Testis (tissue), 3 donors: Measurements from ENCODE around the gene PSAPL1. TPM values are rescaled to one million over a fixed set of nuclear protein-coding genes. Genes with fewer than 3 reads are reported as not detected.

Source experiments
- DNase-seq: peaks from one replicate; pipeline ENCODE4 v3.0.0-alpha.2; 2019
- H3K27ac ChIP-seq, 2 donors: fragments of 200-600 bp; sonication (generic); one replicate each; pipeline ENCODE4 v1.5.1; 2019
- H3K27me3 ChIP-seq: fragments of 200-600 bp; sonication (generic); one replicate; pipeline ENCODE4 v1.5.1; 2019
- H3K36me3 ChIP-seq: fragments of 200-600 bp; sonication (generic); one replicate; pipeline ENCODE4 v1.5.1; 2017; ENCODE audit warnings: low read depth; ENCODE audit errors: missing control alignments
- H3K4me1 ChIP-seq: fragments of 200-600 bp; sonication (generic); one replicate; pipeline ENCODE4 v1.5.1; 2019
- H3K4me3 ChIP-seq, 2 donors: fragments of 200-600 bp; sonication (generic); one replicate each; pipeline ENCODE4 v1.5.1; 2017 to 2019
- H3K9me3 ChIP-seq: fragments of 200-600 bp; sonication (generic); one replicate; pipeline ENCODE4 v1.5.1; 2017
- POLR2A ChIP-seq: fragments of 450-650 bp; IDR thresholded peaks from one replicate; pipeline ENCODE4 v1.6.1; 2017; ENCODE audit warnings: antibody characterized with exemption, mild to moderate bottlenecking, moderate library complexity
- WGBS, 2 donors: methylation state at CpG; one replicate each; pipeline ENCODE4 v1.1.5; 2018; 5-methylcytosine and 5-hydroxymethylcytosine counted together
- intact Hi-C: fragments of 100-400 bp; cut with DNase I; formaldehyde crosslinking; loops from one replicate; pipeline ENCODE4 v1.15.1; 2023; ENCODE audit warnings: low total_unique reads
- polyA plus RNA-seq: library from polyadenylated mRNA; stranded (reverse); fragments of 350-450 nt; fragmentation: Illumina TruSeq; extraction: RNeasy Lipid Tissue Mini Kit (QIAGEN cat#74804); gene quantifications from one replicate; pipeline ENCODE4 v1.2.3, GENCODE V29; 2014; ENCODE audit warnings: low read depth, low replicate concordance; ENCODE audit not compliant: insufficient read depth
- total RNA-seq, 2 donors: library from RNA; depleted of rRNA; stranded (reverse); fragments of >200 nt; gene quantifications; one replicate each; pipeline ENCODE4 v1.2.3, GENCODE V29; 2016
- TF ChIP-seq, protein P1 (sequence below), 3 experiments: fragments of 450-650 bp in 2 of 3; fragments of 200-600 bp in 1 of 3; sonication (generic) in 1 of 3; IDR thresholded peaks; one replicate each; pipeline ENCODE4 v1.5.1; 2016 to 2019; ENCODE audit warnings: antibody characterized with exemption in 3 of 3, mild to moderate bottlenecking in 2 of 3, moderate library complexity in 1 of 3

Gene PSAPL1
- total and polyA plus RNA-seq, 3 donors from 2014 or later: 11.0 to 19.0 (median 17.5) TPM

DNA sequence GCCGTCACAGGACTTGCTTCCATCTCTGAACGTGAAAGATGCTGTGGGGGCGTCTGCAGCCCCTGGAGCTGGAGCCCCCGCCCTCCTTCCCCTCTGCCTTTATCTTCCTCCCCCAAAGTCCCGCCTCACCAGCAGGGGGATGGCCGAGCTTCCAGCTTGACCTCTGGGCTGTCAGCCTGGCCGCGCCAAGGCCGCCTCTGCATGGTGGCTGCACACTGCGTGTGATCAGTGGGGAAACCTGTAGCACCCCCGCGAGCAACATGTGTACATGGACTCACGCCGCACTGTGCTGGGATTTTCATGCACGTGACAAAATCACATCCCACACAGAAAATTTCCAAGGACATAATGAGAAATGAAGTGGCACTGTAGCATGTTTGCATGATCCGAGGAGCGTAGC is 26.5 kb upstream of the PSAPL1 start:
- 38 to 49% methylated on average over 16 to 17 of the region's 17 CpGs for WGBS, 2 donors
- Histone ChIP-seq H3K36me3 (no peaks in the 10 kb centered on the region), H3K4me1 (peaks cover 18% of the 10 kb centered on the region), H3K27ac (no peak overlapping the region), H3K4me3 (no peak overlapping the region), H3K9me3 (no peaks in the 10 kb centered on the region), H3K27me3 (no peaks in the 10 kb centered on the region)
- TF ChIP-seq, protein P1, sequence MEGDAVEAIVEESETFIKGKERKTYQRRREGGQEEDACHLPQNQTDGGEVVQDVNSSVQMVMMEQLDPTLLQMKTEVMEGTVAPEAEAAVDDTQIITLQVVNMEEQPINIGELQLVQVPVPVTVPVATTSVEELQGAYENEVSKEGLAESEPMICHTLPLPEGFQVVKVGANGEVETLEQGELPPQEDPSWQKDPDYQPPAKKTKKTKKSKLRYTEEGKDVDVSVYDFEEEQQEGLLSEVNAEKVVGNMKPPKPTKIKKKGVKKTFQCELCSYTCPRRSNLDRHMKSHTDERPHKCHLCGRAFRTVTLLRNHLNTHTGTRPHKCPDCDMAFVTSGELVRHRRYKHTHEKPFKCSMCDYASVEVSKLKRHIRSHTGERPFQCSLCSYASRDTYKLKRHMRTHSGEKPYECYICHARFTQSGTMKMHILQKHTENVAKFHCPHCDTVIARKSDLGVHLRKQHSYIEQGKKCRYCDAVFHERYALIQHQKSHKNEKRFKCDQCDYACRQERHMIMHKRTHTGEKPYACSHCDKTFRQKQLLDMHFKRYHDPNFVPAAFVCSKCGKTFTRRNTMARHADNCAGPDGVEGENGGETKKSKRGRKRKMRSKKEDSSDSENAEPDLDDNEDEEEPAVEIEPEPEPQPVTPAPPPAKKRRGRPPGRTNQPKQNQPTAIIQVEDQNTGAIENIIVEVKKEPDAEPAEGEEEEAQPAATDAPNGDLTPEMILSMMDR (IDR thresholded peaks at IDR 0.05): no peak
- TF ChIP-seq POLR2A: no peak
- DNase-seq: no peak
- intact Hi-C loops: no loop called here

- Histone ChIP-seq H3K27me3 (no peaks in the 10 kb centered on the region), H3K9me3 (no peaks in the 10 kb centered on the region), H3K4me1 (peaks cover 18% of the 10 kb centered on the region), H3K36me3 (no peaks in the 10 kb centered on the region), H3K27ac (no peak overlapping the region), H3K4me3 (no peak overlapping the region)
- DNase-seq: peak; percentile 93
- TF ChIP-seq, protein P1 (IDR thresholded peaks at IDR 0.05): peak in 1 of 3 experiments; percentile 14
- TF ChIP-seq POLR2A: no peak
- WGBS, 2 donors: 35 to 36% methylated on average over 16 to 17 of the region's 17 CpGs
- intact Hi-C loops: no loop called here
Measured at GRCh38 chr4:7460566-7460965, 25.8 kb upstream of the PSAPL1 start.

DNA sequence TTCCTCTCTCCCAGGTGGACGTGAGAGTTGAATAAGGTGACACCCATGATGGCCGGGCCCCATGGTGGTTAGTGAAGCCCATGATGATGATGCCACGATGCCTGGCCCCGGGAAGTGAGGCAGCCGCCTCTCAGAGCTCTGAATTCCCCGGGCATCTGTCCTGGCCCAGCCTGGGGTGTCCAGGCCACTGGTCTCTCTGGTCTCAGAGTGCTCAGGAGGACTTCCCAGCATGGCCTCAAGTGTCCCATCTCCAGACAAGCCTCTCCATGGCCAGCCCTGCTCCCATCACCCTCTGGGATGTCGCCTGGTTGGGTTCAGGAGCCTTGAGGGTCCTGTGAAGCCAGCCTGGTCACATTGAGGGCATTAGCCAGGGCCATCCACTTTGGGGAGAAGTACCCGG is 24.7 kb upstream of the PSAPL1 start:
- DNase-seq: no peak
- H3K9me3 ChIP-seq: no peaks in the 10 kb centered on the region
- no peak overlapping the region for H3K27ac ChIP-seq
- peaks cover 18% of the 10 kb centered on the region for H3K4me1 ChIP-seq
- H3K36me3 ChIP-seq: no peaks in the 10 kb centered on the region
- intact Hi-C loops: no loop called here
- TF ChIP-seq, protein P1 (IDR thresholded peaks at IDR 0.05): no peak
- TF ChIP-seq POLR2A: no peak
- 96 to 100% methylated on average over 2 to 8 of the region's 8 CpGs for WGBS, 2 donors
- no peaks in the 10 kb centered on the region for H3K27me3 ChIP-seq
- H3K4me3 ChIP-seq: no peak overlapping the region

DNA sequence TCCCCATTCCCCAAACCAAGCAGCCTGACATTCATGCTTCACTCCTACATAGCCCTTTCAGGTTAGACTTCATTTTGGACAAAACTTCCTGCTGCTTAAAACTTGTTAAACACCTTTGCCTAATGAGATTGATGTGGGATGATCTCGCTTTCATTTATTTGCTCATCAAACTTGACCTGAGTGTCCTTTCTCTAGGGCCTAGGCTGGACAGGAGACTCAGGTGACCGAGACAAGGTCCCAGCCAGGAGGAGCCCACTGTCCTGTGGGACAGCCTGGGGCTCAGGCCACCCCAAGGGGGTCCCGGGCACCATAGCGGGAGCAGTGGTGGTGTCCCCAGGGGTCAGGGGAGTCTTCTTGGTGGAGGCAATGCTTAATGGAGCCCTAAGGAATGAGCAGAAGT is 23.7 kb upstream of the PSAPL1 start:
- H3K27ac ChIP-seq: no peak overlapping the region
- intact Hi-C loops: no loop called here
- TF ChIP-seq, protein P1 (IDR thresholded peaks at IDR 0.05): no peak
- no peak for TF ChIP-seq POLR2A
- no peak for DNase-seq
- WGBS, 2 donors: 83 to 99% methylated on average over 4 of the region's 4 CpGs
- H3K4me1 ChIP-seq: peaks cover 18% of the 10 kb centered on the region
- H3K27me3 ChIP-seq: no peaks in the 10 kb centered on the region
- H3K4me3 ChIP-seq: no peak overlapping the region
- no peaks in the 10 kb centered on the region for H3K9me3 ChIP-seq
- no peaks in the 10 kb centered on the region for H3K36me3 ChIP-seq

DNA sequence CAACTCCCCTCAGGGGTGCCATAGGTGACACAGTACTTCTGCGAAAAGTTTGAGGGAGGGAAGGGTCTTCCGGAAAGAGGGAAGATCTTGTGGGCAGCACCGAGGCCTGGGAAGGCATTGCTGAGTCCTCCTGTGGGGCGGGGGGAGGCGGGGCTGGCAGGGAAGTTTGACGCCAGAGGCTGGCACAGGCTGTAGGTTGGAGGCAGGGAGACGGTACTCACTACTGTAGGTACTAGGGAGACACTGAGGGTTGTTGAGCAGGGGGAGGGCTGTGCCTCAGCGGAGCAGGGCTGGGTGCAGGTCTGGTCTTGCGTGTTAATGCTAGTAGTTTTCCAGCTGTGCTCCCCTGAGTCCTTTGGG is 23.3 kb upstream of the PSAPL1 start:
- no peak overlapping the region for H3K27ac ChIP-seq
- peaks cover 18% of the 10 kb centered on the region for H3K4me1 ChIP-seq
- H3K27me3 ChIP-seq: no peaks in the 10 kb centered on the region
- no peak overlapping the region for H3K4me3 ChIP-seq
- WGBS, 2 donors: 82 to 95% methylated on average over 9 of the region's 9 CpGs
- TF ChIP-seq, protein P1 (IDR thresholded peaks at IDR 0.05): no peak
- TF ChIP-seq POLR2A: no peak
- no peak for DNase-seq
- intact Hi-C loops: no loop called here
- H3K9me3 ChIP-seq: no peaks in the 10 kb centered on the region
- no peaks in the 10 kb centered on the region for H3K36me3 ChIP-seq
